Neural progenitor cell (in vitro differentiated cells): ENCODE data around the gene KRT82. TPM values are rescaled to one million over a fixed set of nuclear protein-coding genes. Genes with fewer than 3 reads are reported as not detected.

Experiments
- DNase-seq: peaks from one replicate; pipeline ENCODE4 v3.0.0-alpha.2; 2016; ENCODE audit warnings: low spot score
- H2AFZ ChIP-seq: fragments of 200-600 bp; sonication (generic); replicated peaks from 2 replicates; pipeline ENCODE4 v1.6.1; 2016; ENCODE audit warnings: antibody characterized with exemption
- H3F3A ChIP-seq: fragments of 200-600 bp; sonication (generic); 2 replicates; pipeline ENCODE4 v1.6.1; 2016; ENCODE audit warnings: antibody characterized with exemption, low read depth
- H3K27ac ChIP-seq: fragments of 200-600 bp; sonication (generic); 2 replicates; pipeline ENCODE4 v1.5.1; 2016; ENCODE audit warnings: mild to moderate bottlenecking
- H3K27me3 ChIP-seq: fragments of 200-600 bp; sonication (generic); 2 replicates; pipeline ENCODE4 v1.6.1; 2016; ENCODE audit warnings: mild to moderate bottlenecking, moderate library complexity
- H3K36me3 ChIP-seq: fragments of 200-600 bp; sonication (generic); 2 replicates; pipeline ENCODE4 v1.5.1; 2016
- H3K4me1 ChIP-seq: fragments of 200-600 bp; sonication (generic); 2 replicates; pipeline ENCODE4 v1.6.1; 2016; ENCODE audit warnings: mixed run types
- H3K4me2 ChIP-seq: fragments of 200-600 bp; sonication (generic); 2 replicates; pipeline ENCODE4 v1.6.1; 2016
- H3K4me3 ChIP-seq: fragments of 200-600 bp; sonication (generic); 2 replicates; pipeline ENCODE4 v1.5.1; 2016
- H3K79me2 ChIP-seq: fragments of 200-600 bp; sonication (generic); 2 replicates; pipeline ENCODE4 v1.6.1; 2016; ENCODE audit warnings: low read depth
- H3K9ac ChIP-seq: fragments of 200-600 bp; sonication (generic); 2 replicates; pipeline ENCODE4 v1.6.1; 2016
- H3K9me3 ChIP-seq: fragments of 200-600 bp; sonication (generic); 2 replicates; pipeline ENCODE4 v1.5.1; 2016; ENCODE audit warnings: low read depth
- H4K20me1 ChIP-seq: fragments of 200-600 bp; sonication (generic); 2 replicates; pipeline ENCODE4 v1.6.1; 2016; ENCODE audit warnings: low read depth
- H3K27ac Mint-ChIP-seq: 3 replicates; pipeline ENCODE4 v1.8.0; 2021; ENCODE audit warnings: mixed read lengths
- H3K27me3 Mint-ChIP-seq: 2 replicates; pipeline ENCODE4 v1.8.0; 2022; ENCODE audit warnings: low read depth, mild to moderate bottlenecking, inconsistent platforms, moderate library complexity, mixed read lengths; ENCODE audit not compliant: insufficient read depth
- H3K36me3 Mint-ChIP-seq: 3 replicates; pipeline ENCODE4 v1.8.0; 2021; ENCODE audit warnings: mixed read lengths
- H3K4me1 Mint-ChIP-seq: 3 replicates; pipeline ENCODE4 v1.8.0; 2021; ENCODE audit warnings: mixed read lengths
- H3K4me3 Mint-ChIP-seq: 3 replicates; pipeline ENCODE4 v1.8.0; 2021; ENCODE audit warnings: mild to moderate bottlenecking, moderate library complexity, mixed read lengths
- H3K9me3 Mint-ChIP-seq: 3 replicates; pipeline ENCODE4 v1.8.0; 2020; ENCODE audit warnings: mixed read lengths
- EZH2 ChIP-seq: fragments of 200-600 bp; sonication (generic); IDR thresholded peaks from 2 replicates; pipeline ENCODE4 v1.6.1; 2017; ENCODE audit warnings: antibody characterized with exemption, mild to moderate bottlenecking, moderate library complexity
- EZH2phosphoT487 ChIP-seq: fragments of 200-600 bp; sonication (generic); IDR thresholded peaks from 2 replicates; pipeline ENCODE4 v1.6.1; 2017; ENCODE audit warnings: antibody characterized with exemption
- total RNA-seq: library from RNA; depleted of rRNA; stranded (reverse); fragments of >200 nt; gene quantifications from 2 replicates; pipeline ENCODE4 v1.2.3, GENCODE V29; 2015; ENCODE audit warnings: low replicate concordance
- TF ChIP-seq, protein P1 (sequence below): fragments of 200-600 bp; sonication (generic); IDR thresholded peaks from 2 replicates; pipeline ENCODE4 v1.5.1; 2017; ENCODE audit warnings: antibody characterized with exemption, mild to moderate bottlenecking

Gene KRT82
- total RNA-seq, 1 donor from 2014 or later = not detected

- Histone ChIP-seq H3K4me1 (peaks cover 25% of the 10 kb centered on the region), H3K36me3 (no peaks in the 10 kb centered on the region), H4K20me1 (no peaks in the 10 kb centered on the region), H3K4me3 (no peak overlapping the region), H3K79me2 (no peaks in the 10 kb centered on the region), H3K4me2 (no peak overlapping the region), H3K9me3 (no peaks in the 10 kb centered on the region), H3F3A (peaks cover 7% of the 10 kb centered on the region), H2AFZ (no peak overlapping the region), H3K27me3 (no peaks in the 10 kb centered on the region), H3K27ac (no peak overlapping the region), H3K9ac (no peak overlapping the region)
- peak overlapping the region; percentile 84 for H3K27ac Mint-ChIP-seq
- peaks cover 6% of the 10 kb centered on the region for H3K27me3 Mint-ChIP-seq
- no peaks in the 10 kb centered on the region for H3K9me3 Mint-ChIP-seq
- H3K4me1 Mint-ChIP-seq = peaks cover 41% of the 10 kb centered on the region
- H3K4me3 Mint-ChIP-seq = peak overlapping the region; percentile 46
- no peak for TF ChIP-seq EZH2phosphoT487
- no peak for TF ChIP-seq EZH2
- TF ChIP-seq, protein P1, sequence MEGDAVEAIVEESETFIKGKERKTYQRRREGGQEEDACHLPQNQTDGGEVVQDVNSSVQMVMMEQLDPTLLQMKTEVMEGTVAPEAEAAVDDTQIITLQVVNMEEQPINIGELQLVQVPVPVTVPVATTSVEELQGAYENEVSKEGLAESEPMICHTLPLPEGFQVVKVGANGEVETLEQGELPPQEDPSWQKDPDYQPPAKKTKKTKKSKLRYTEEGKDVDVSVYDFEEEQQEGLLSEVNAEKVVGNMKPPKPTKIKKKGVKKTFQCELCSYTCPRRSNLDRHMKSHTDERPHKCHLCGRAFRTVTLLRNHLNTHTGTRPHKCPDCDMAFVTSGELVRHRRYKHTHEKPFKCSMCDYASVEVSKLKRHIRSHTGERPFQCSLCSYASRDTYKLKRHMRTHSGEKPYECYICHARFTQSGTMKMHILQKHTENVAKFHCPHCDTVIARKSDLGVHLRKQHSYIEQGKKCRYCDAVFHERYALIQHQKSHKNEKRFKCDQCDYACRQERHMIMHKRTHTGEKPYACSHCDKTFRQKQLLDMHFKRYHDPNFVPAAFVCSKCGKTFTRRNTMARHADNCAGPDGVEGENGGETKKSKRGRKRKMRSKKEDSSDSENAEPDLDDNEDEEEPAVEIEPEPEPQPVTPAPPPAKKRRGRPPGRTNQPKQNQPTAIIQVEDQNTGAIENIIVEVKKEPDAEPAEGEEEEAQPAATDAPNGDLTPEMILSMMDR = no peak
- peak; percentile 18 for DNase-seq
- no peaks in the 10 kb centered on the region for H3K36me3 Mint-ChIP-seq
Measured at GRCh38 chr12:52441320-52441911, 35.3 kb upstream of the KRT82 start.

- peaks cover 41% of the 10 kb centered on the region for H3K4me1 Mint-ChIP-seq
Measured at GRCh38 chr12:52440821-52441319, 34.7 kb upstream of the KRT82 start.

DNA sequence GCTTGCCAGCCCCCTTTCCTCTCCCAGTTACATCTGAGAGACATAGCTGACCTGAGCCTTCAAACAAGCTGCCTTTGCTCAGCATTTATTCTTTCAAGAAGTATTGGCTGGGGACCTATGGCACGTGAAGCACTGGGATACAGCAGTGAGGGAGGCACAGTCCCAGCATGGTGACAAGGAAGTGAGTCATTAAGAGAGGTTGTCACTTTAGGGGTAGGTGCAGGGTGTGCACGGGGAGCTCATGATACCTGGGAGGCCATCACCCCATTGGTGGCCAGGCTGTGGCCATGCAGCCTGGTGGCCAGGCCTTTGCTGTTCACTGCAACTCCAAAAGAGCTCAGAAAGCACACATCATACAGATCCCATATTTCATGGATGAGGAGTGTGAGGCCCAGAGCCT, 33.7 kb upstream of the KRT82 start:
- no peak overlapping the region for H2AFZ ChIP-seq
- no peaks in the 10 kb centered on the region for H3K36me3 ChIP-seq
- Mint-ChIP-seq H3K4me1 (peaks cover 41% of the 10 kb centered on the region), H3K9me3 (no peaks in the 10 kb centered on the region), H3K27ac (no peak overlapping the region), H3K27me3 (peaks cover 6% of the 10 kb centered on the region), H3K36me3 (no peaks in the 10 kb centered on the region), H3K4me3 (no peak overlapping the region)
- H4K20me1 ChIP-seq = no peaks in the 10 kb centered on the region
- no peak overlapping the region for H3K27ac ChIP-seq
- no peak for TF ChIP-seq EZH2
- TF ChIP-seq, protein P1 = no peak
- TF ChIP-seq EZH2phosphoT487 = no peak
- H3K4me1 ChIP-seq = peaks cover 25% of the 10 kb centered on the region
- no peak overlapping the region for H3K4me3 ChIP-seq
- H3K4me2 ChIP-seq = no peak overlapping the region
- H3K79me2 ChIP-seq = no peaks in the 10 kb centered on the region
- H3K9ac ChIP-seq = no peak overlapping the region
- DNase-seq = no peak
- peaks cover 7% of the 10 kb centered on the region for H3F3A ChIP-seq
- no peaks in the 10 kb centered on the region for H3K27me3 ChIP-seq
- H3K9me3 ChIP-seq = no peaks in the 10 kb centered on the region

More at GRCh38 chr12:52440821-52441319, 34.7 kb upstream of the KRT82 start:
- no peaks in the 10 kb centered on the region for H4K20me1 ChIP-seq
- Mint-ChIP-seq H3K27ac (peak overlapping the region; percentile 84), H3K36me3 (no peaks in the 10 kb centered on the region), H3K9me3 (no peaks in the 10 kb centered on the region), H3K27me3 (peaks cover 6% of the 10 kb centered on the region), H3K4me3 (peak overlapping the region; percentile 46)
- H3K27ac ChIP-seq = no peak overlapping the region
- no peak overlapping the region for H3K9ac ChIP-seq
- peaks cover 25% of the 10 kb centered on the region for H3K4me1 ChIP-seq
- H2AFZ ChIP-seq = no peak overlapping the region
- TF ChIP-seq EZH2phosphoT487 (no peak), EZH2 (no peak)
- H3F3A ChIP-seq = peaks cover 7% of the 10 kb centered on the region
- DNase-seq = no peak
- no peaks in the 10 kb centered on the region for H3K27me3 ChIP-seq
- no peaks in the 10 kb centered on the region for H3K36me3 ChIP-seq
- H3K4me3 ChIP-seq = no peak overlapping the region
- H3K79me2 ChIP-seq = no peaks in the 10 kb centered on the region
- H3K9me3 ChIP-seq = no peaks in the 10 kb centered on the region
- no peak overlapping the region for H3K4me2 ChIP-seq

DNA sequence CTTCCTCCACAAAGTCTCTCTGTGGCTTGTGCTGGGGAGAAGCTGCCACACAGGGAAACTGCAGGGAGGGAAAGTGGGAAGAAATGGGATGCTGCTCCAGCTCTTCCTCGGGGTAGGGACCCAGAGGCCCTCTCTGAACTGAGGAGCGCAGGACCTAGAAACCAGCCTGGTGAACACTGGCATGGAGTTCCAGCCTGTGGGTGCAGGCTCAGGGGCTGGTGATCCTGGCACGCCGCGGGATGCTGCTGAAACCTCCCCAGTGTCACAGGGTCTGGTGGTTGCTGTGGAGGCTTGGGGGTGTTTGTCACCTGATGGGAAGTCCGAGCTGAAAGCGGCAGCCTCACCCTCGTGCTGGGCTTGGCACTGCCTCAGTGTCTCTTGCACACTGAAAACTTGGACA, 33.3 kb upstream of the KRT82 start:
- Histone ChIP-seq H3K4me2 (no peak overlapping the region), H3K27me3 (no peaks in the 10 kb centered on the region), H3K9ac (no peak overlapping the region), H4K20me1 (no peaks in the 10 kb centered on the region), H3F3A (peaks cover 7% of the 10 kb centered on the region), H3K36me3 (no peaks in the 10 kb centered on the region), H3K9me3 (no peaks in the 10 kb centered on the region), H3K79me2 (no peaks in the 10 kb centered on the region), H3K27ac (no peak overlapping the region), H3K4me1 (peaks cover 25% of the 10 kb centered on the region), H3K4me3 (no peak overlapping the region), H2AFZ (no peak overlapping the region)
- Mint-ChIP-seq H3K4me3 (no peak overlapping the region), H3K36me3 (no peaks in the 10 kb centered on the region), H3K4me1 (peaks cover 41% of the 10 kb centered on the region), H3K9me3 (no peaks in the 10 kb centered on the region), H3K27me3 (peaks cover 6% of the 10 kb centered on the region), H3K27ac (no peak overlapping the region)
- TF ChIP-seq, protein P1 = no peak
- TF ChIP-seq EZH2phosphoT487 (no peak), EZH2 (no peak)
- DNase-seq = no peak
